K562 (cell line): ENCODE measurements around the gene PSMC1. TPM values are rescaled to one million over a fixed set of nuclear protein-coding genes. Genes with fewer than 3 reads are reported as not detected.

Experiments used
- BRCA1 ChIP-seq, 2 experiments: fragments of 450-650 bp in 1 of 2; sonication (generic) in 1 of 2; formaldehyde crosslinking in 1 of 2; IDR thresholded peaks; 2 replicates each; pipeline versions ENCODE4 v1.5.0 to v1.6.1; 2017 to 2020; ENCODE audit warnings: mild to moderate bottlenecking in 1 of 2, missing genetic modification reagents in 1 of 2
- CHCHD3 ChIP-seq: fragments of 250-450 bp; sonication (Bioruptor Pico); IDR thresholded peaks from 2 replicates; pipeline ENCODE4 v2.1.2; 2022; ENCODE audit warnings: mild to moderate bottlenecking
- CREM ChIP-seq: IDR thresholded peaks from 2 replicates; pipeline ENCODE4 v1.6.1; 2014; ENCODE audit warnings: antibody characterized with exemption, low read depth
- ETV6 ChIP-seq, 3 experiments: fragments of 150-350 bp in 1 of 3; sonication (generic) in 1 of 3; formaldehyde crosslinking in 1 of 3; IDR thresholded peaks; 2 replicates each; pipeline versions ENCODE4 v1.6.1 to v1.8.0; 2014 to 2022; ENCODE audit warnings: borderline replicate concordance in 2 of 3, low read depth in 2 of 3, antibody characterized with exemption in 1 of 3, low read length in 1 of 3, mild to moderate bottlenecking in 1 of 3, missing genetic modification reagents in 1 of 3
- HEY1 ChIP-seq: fragments of 250-450 bp; sonication (Bioruptor Pico); IDR thresholded peaks from 2 replicates; pipeline ENCODE4 v1.5.0; 2020; ENCODE audit warnings: mild to moderate bottlenecking, moderate library complexity, borderline replicate concordance
- HMG20A ChIP-seq: fragments of 450-650 bp; formaldehyde crosslinking; conservative IDR thresholded peaks from 2 replicates; pipeline ENCODE4 v1.4.0; 2020; ENCODE audit warnings: mild to moderate bottlenecking, mixed read lengths
- HSF4 ChIP-seq: fragments of 250-450 bp; sonication (Bioruptor Pico); IDR thresholded peaks from 2 replicates; pipeline ENCODE4 v2.1.2; 2022; ENCODE audit warnings: mild to moderate bottlenecking, moderate library complexity, borderline replicate concordance
- IRF2 ChIP-seq: sonication (generic); formaldehyde crosslinking; IDR thresholded peaks from 2 replicates; pipeline ENCODE4 v1.8.1; 2022; ENCODE audit warnings: mild to moderate bottlenecking, missing genetic modification reagents
- MCM5 ChIP-seq: fragments of 450-650 bp; IDR thresholded peaks from 2 replicates; pipeline ENCODE4 v1.6.1; 2016; ENCODE audit warnings: low read depth
- SNIP1 ChIP-seq: fragments of 450-650 bp; IDR thresholded peaks from 2 replicates; pipeline ENCODE4 v1.7.1; 2017; ENCODE audit warnings: low read depth, mild to moderate bottlenecking
- TBP ChIP-seq: optimal IDR thresholded peaks from 2 replicates; pipeline ENCODE3; 2011; ENCODE audit warnings: low read depth, low read length, improper control_type of control experiment
- XRCC4 ChIP-seq: IDR thresholded peaks from one replicate; pipeline ENCODE4 v1.6.1; 2011; ENCODE audit not compliant: insufficient read depth, insufficient read length; ENCODE audit errors: extremely low read depth
- ZNF224 ChIP-seq: sonication (generic); formaldehyde crosslinking; IDR thresholded peaks from 2 replicates; pipeline ENCODE4 v1.8.0; 2022; ENCODE audit warnings: mild to moderate bottlenecking, missing genetic modification reagents
- ZNF408 ChIP-seq: fragments of 250-450 bp; sonication (Bioruptor Pico); IDR thresholded peaks from 2 replicates; pipeline ENCODE4 v1.4.0; 2020; ENCODE audit warnings: low read depth, mild to moderate bottlenecking, moderate library complexity
- polyA plus RNA-seq, 8 experiments: library from polyadenylated mRNA; depleted of rRNA in 4 of 8; stranded (reverse) in 5 of 8; unstranded in 3 of 8; fragments of >200 nt; fragmentation: Nextera tagmentation in 2 of 8; fragmentation: Illumina TruSeq in 1 of 8; extraction: Ambion mirVana in 2 of 8; extraction: Trizol in 1 of 8; gene quantifications; 2 replicates each; pipeline versions ENCODE4 v1.2.1 to v1.2.3, GENCODE V29; 2011 to 2014; ENCODE audit warnings: inconsistent platforms in 1 of 8, missing spikeins in 1 of 8
- total RNA-seq, 7 experiments: library from RNA; depleted of rRNA in 6 of 7; stranded (reverse); fragments of >200 nt in 6 of 7; fragmentation: Illumina TruSeq in 2 of 7; extraction: Trizol in 2 of 7; gene quantifications; 2 replicates each; pipeline versions ENCODE4 v1.2.1 to v1.2.3, GENCODE V29; 2011 to 2021; ENCODE audit warnings: low replicate concordance in 1 of 7
- TF ChIP-seq, protein P1 (sequence below): IDR thresholded peaks from 3 replicates; pipeline ENCODE4 v1.6.1; 2011; ENCODE audit warnings: borderline replicate concordance, mild to moderate bottlenecking; ENCODE audit not compliant: insufficient read length, insufficient read depth
- TF ChIP-seq, protein P2 (sequence below), 2 experiments: IDR thresholded peaks in 1 of 2; conservative IDR thresholded peaks in 1 of 2; 2 replicates each; pipeline ENCODE4 v1.6.1; 2016; ENCODE audit warnings: low read depth in 2 of 2, mild to moderate bottlenecking in 1 of 2, missing compliant biosample characterization in 1 of 2, missing genetic modification characterization in 1 of 2, moderate library complexity in 1 of 2
- TF ChIP-seq, protein P3 (sequence below): fragments of 250-450 bp; sonication (Bioruptor Pico); IDR thresholded peaks from 2 replicates; pipeline ENCODE4 v1.4.0; 2020

PSMC1 gene
- total and polyA plus RNA-seq, 9 of the 15 experiments (the other 6 are each of a cell fraction or from before 2014, with no cell fraction given): 87.8 to 276 (median 165) TPM

DNA sequence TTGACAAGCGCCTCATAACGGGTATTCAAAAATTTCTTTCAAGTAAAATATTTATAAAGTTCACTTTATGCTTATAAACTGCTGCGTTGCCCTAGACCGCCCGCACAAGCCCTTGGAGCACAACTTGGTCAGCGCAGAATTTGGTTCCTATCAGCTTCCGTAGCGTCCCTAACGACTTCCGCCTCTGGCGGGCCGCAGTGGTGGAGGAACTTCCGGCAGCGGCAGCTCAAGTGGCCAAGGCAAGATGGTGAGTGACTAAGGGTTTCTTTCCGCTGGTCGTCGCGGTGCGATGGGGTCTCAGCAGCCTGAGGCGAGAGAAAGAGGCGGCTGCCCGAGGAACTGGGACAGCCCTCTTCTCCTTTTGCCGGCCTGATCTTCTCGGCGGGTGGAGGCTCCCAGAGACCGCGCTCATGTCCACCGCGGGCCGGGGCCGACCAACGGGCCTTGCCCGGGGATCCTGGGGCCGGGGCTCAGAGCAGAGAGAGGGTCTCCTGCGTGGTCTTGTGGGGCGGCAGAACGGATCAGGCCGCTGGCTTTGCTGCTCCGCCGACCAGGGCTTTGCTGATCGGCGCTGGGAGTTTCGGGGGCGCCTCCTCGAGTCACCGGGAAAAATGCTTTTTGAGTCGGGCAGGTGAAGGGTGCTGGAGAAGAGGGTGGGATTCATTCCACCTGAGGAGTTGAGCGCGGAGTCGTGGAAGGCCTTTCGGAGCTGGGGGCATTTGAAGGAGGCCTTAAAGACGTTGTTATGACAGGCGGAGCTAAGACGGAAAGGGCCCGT, at the start of gene PSMC1 (continued):
- no peak for TF ChIP-seq ETV6 (IDR thresholded peaks at IDR 0.05; ENCODE audit: borderline replicate concordance in 1 of 2, low read depth in 2 of 2, low read length in 1 of 2)
- peak; percentile 57; the same call in 1 of the 2 replicates for TF ChIP-seq ETV6 (CRISPR knock-in tag; IDR thresholded peaks at IDR 0.05; ENCODE audit: borderline replicate concordance)
- no peak for TF ChIP-seq SNIP1
- TF ChIP-seq TBP: peak; percentile 72
- TF ChIP-seq HMG20A (CRISPR knock-in tag): no peak
- TF ChIP-seq, protein P1, sequence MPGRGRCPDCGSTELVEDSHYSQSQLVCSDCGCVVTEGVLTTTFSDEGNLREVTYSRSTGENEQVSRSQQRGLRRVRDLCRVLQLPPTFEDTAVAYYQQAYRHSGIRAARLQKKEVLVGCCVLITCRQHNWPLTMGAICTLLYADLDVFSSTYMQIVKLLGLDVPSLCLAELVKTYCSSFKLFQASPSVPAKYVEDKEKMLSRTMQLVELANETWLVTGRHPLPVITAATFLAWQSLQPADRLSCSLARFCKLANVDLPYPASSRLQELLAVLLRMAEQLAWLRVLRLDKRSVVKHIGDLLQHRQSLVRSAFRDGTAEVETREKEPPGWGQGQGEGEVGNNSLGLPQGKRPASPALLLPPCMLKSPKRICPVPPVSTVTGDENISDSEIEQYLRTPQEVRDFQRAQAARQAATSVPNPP: no peak
- peak; percentile 78 for TF ChIP-seq CREM
- no peak for TF ChIP-seq XRCC4
- TF ChIP-seq IRF2 (CRISPR knock-in tag): no peak
- TF ChIP-seq CHCHD3 (CRISPR knock-in tag): no peak
- TF ChIP-seq ZNF224 (CRISPR knock-in tag): no peak
- TF ChIP-seq HEY1 (CRISPR knock-in tag): no peak
- TF ChIP-seq MCM5: no peak
- no peak for TF ChIP-seq BRCA1 (IDR thresholded peaks at IDR 0.05)
- no peak for TF ChIP-seq BRCA1 (CRISPR knock-in tag; IDR thresholded peaks at IDR 0.05)
- no peak for TF ChIP-seq ZNF408
- no peak for TF ChIP-seq HSF4
- TF ChIP-seq, protein P2, sequence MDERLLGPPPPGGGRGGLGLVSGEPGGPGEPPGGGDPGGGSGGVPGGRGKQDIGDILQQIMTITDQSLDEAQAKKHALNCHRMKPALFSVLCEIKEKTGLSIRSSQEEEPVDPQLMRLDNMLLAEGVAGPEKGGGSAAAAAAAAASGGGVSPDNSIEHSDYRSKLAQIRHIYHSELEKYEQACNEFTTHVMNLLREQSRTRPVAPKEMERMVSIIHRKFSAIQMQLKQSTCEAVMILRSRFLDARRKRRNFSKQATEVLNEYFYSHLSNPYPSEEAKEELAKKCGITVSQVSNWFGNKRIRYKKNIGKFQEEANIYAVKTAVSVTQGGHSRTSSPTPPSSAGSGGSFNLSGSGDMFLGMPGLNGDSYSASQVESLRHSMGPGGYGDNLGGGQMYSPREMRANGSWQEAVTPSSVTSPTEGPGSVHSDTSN (CRISPR knock-in tag; IDR thresholded peaks at IDR 0.05; ENCODE audit: low read depth): no peak
- TF ChIP-seq, protein P2 (tag; conservative IDR thresholded peaks at IDR 0.05; ENCODE audit: low read depth): no peak
- TF ChIP-seq, protein P3, sequence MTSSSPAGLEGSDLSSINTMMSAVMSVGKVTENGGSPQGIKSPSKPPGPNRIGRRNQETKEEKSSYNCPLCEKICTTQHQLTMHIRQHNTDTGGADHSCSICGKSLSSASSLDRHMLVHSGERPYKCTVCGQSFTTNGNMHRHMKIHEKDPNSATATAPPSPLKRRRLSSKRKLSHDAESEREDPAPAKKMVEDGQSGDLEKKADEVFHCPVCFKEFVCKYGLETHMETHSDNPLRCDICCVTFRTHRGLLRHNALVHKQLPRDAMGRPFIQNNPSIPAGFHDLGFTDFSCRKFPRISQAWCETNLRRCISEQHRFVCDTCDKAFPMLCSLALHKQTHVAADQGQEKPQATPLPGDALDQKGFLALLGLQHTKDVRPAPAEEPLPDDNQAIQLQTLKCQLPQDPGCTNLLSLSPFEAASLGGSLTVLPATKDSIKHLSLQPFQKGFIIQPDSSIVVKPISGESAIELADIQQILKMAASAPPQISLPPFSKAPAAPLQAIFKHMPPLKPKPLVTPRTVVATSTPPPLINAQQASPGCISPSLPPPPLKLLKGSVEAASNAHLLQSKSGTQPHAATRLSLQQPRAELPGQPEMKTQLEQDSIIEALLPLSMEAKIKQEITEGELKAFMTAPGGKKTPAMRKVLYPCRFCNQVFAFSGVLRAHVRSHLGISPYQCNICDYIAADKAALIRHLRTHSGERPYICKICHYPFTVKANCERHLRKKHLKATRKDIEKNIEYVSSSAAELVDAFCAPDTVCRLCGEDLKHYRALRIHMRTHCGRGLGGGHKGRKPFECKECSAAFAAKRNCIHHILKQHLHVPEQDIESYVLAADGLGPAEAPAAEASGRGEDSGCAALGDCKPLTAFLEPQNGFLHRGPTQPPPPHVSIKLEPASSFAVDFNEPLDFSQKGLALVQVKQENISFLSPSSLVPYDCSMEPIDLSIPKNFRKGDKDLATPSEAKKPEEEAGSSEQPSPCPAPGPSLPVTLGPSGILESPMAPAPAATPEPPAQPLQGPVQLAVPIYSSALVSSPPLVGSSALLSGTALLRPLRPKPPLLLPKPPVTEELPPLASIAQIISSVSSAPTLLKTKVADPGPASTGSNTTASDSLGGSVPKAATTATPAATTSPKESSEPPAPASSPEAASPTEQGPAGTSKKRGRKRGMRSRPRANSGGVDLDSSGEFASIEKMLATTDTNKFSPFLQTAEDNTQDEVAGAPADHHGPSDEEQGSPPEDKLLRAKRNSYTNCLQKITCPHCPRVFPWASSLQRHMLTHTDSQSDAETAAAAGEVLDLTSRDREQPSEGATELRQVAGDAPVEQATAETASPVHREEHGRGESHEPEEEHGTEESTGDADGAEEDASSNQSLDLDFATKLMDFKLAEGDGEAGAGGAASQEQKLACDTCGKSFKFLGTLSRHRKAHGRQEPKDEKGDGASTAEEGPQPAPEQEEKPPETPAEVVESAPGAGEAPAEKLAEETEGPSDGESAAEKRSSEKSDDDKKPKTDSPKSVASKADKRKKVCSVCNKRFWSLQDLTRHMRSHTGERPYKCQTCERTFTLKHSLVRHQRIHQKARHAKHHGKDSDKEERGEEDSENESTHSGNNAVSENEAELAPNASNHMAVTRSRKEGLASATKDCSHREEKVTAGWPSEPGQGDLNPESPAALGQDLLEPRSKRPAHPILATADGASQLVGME (CRISPR knock-in tag): no peak
